ENCODE results near the gene ZNF281.

DNA sequence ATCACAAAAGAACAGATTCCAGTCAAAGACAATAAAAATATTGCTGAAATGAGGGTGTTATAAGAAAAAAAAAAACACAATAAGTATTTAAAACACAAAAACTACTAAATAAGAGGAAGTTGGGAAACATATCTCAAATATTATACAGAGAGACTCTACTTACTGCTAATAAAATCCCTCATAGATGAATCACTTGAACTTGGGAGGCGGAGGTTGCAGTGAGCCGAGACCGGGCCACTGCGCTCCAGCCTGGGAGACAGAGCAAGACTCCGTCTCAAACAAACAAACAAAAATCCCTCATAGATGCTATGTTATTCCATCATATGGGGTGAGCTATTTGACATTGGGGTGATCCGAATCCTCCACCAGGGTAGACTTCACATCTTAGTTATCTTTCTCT is 48.0 kb upstream of the ZNF281 start:
- TF ChIP-seq POLR2AphosphoS5 (IDR thresholded peaks at IDR 0.05; ENCODE audit: low read depth, low read length) (no peak), RAD21 (IDR thresholded peaks at IDR 0.05; ENCODE audit: low read length) (no peak), EP300 (IDR thresholded peaks at IDR 0.05; ENCODE audit: borderline replicate concordance in 1 of 2, low read depth in 1 of 2, low read length in 1 of 2) (no peak), GATA2 (CRISPR knock-in tag; IDR thresholded peaks at IDR 0.05) (no peak), YY1 (IDR thresholded peaks at IDR 0.05; ENCODE audit: low read depth) (no peak)
- TF ChIP-seq, protein P1, sequence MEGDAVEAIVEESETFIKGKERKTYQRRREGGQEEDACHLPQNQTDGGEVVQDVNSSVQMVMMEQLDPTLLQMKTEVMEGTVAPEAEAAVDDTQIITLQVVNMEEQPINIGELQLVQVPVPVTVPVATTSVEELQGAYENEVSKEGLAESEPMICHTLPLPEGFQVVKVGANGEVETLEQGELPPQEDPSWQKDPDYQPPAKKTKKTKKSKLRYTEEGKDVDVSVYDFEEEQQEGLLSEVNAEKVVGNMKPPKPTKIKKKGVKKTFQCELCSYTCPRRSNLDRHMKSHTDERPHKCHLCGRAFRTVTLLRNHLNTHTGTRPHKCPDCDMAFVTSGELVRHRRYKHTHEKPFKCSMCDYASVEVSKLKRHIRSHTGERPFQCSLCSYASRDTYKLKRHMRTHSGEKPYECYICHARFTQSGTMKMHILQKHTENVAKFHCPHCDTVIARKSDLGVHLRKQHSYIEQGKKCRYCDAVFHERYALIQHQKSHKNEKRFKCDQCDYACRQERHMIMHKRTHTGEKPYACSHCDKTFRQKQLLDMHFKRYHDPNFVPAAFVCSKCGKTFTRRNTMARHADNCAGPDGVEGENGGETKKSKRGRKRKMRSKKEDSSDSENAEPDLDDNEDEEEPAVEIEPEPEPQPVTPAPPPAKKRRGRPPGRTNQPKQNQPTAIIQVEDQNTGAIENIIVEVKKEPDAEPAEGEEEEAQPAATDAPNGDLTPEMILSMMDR (IDR thresholded peaks at IDR 0.05): no peak

Measured in SK-N-SH (cell line).